ENCODE measurements around the gene CC2D2A.

Gene CC2D2A

DNA sequence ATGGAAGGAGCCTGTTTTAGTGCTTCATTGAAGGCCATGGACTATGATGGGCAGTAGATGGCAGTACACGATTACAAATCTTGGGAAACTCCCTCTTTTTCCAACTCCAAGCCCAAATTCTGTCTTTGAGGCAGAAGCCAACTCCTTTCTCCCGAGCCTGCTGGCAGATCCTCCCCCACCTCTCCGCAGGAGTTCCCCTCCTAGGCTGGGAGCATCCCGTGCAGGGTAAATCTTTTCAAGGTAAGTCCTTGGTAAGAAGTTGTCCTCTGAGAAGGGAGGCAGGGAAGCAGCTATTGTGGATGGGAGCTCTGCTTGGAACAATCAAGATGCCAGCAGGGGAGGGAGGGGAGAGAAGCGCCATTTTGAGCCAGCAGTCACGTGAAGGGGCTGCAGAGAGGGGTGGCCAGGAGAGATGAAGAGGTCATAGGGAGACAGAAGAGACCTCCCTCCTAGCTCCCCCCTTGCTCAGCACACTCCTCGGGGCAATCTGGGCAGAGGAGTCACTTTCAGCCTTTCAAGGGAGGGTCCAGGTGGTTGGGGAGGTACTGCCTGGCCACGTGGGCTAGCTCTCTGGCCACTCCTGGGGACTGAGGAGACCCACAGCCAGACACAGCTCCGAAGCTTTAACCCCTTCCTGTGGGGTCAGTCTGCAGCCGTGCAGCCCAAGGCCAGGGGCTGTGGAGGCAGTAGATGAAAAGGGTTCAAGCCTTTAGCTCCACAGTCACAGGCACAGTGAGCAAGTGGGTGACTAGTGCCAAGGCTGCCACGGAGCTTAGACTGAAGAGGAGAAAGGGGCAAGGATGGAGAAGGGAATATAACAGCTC is 9.6 kb downstream of the CC2D2A start:
- TF ChIP-seq ZFP30 (CRISPR knock-in tag; IDR thresholded peaks at IDR 0.05) (no peak), ZNF565 (CRISPR knock-in tag; conservative IDR thresholded peaks at IDR 0.05; ENCODE audit: low read depth) (no peak), ESRRG (CRISPR knock-in tag; IDR thresholded peaks at IDR 0.05) (no peak), ARNTL (CRISPR knock-in tag; IDR thresholded peaks at IDR 0.05; ENCODE audit: borderline replicate concordance, low read depth) (no peak), ZNF8 (CRISPR knock-in tag; IDR thresholded peaks at IDR 0.05) (no peak), TOX (CRISPR knock-in tag; IDR thresholded peaks at IDR 0.05; ENCODE audit: borderline replicate concordance) (no peak), RARB (CRISPR knock-in tag; IDR thresholded peaks at IDR 0.05) (no peak), TCF4 (CRISPR knock-in tag; IDR thresholded peaks at IDR 0.05; ENCODE audit: borderline replicate concordance) (no peak), ISL1 (CRISPR knock-in tag; IDR thresholded peaks at IDR 0.05) (no peak)
- TF ChIP-seq, protein P1, sequence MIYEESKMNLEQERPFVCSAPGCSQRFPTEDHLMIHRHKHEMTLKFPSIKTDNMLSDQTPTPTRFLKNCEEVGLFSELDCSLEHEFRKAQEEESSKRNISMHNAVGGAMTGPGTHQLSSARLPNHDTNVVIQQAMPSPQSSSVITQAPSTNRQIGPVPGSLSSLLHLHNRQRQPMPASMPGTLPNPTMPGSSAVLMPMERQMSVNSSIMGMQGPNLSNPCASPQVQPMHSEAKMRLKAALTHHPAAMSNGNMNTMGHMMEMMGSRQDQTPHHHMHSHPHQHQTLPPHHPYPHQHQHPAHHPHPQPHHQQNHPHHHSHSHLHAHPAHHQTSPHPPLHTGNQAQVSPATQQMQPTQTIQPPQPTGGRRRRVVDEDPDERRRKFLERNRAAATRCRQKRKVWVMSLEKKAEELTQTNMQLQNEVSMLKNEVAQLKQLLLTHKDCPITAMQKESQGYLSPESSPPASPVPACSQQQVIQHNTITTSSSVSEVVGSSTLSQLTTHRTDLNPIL (CRISPR knock-in tag; IDR thresholded peaks at IDR 0.05; ENCODE audit: low read depth), result no peak
- TF ChIP-seq, protein P2, sequence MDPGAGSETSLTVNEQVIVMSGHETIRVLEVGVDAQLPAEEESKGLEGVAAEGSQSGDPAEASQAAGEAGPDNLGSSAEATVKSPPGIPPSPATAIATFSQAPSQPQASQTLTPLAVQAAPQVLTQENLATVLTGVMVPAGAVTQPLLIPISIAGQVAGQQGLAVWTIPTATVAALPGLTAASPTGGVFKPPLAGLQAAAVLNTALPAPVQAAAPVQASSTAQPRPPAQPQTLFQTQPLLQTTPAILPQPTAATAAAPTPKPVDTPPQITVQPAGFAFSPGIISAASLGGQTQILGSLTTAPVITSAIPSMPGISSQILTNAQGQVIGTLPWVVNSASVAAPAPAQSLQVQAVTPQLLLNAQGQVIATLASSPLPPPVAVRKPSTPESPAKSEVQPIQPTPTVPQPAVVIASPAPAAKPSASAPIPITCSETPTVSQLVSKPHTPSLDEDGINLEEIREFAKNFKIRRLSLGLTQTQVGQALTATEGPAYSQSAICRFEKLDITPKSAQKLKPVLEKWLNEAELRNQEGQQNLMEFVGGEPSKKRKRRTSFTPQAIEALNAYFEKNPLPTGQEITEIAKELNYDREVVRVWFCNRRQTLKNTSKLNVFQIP (CRISPR knock-in tag; IDR thresholded peaks at IDR 0.05; ENCODE audit: borderline replicate concordance, low read depth), result no peak
- peak; percentile 93 for ATAC-seq

DNA sequence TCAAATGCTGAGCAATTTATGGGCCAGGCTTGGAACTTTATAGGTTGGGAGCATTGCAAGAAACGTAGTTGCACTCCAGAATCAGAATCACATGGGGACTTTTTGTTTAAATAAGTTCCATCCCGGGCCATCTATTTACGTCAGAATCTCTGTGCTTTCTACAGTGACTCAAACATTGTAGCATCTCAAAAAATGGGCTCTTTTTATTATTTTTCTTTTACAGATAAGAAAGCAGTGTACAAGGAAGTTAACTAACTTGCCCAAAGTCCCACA is 10.2 kb downstream of the CC2D2A start:
- ATAC-seq, result no peak

DNA sequence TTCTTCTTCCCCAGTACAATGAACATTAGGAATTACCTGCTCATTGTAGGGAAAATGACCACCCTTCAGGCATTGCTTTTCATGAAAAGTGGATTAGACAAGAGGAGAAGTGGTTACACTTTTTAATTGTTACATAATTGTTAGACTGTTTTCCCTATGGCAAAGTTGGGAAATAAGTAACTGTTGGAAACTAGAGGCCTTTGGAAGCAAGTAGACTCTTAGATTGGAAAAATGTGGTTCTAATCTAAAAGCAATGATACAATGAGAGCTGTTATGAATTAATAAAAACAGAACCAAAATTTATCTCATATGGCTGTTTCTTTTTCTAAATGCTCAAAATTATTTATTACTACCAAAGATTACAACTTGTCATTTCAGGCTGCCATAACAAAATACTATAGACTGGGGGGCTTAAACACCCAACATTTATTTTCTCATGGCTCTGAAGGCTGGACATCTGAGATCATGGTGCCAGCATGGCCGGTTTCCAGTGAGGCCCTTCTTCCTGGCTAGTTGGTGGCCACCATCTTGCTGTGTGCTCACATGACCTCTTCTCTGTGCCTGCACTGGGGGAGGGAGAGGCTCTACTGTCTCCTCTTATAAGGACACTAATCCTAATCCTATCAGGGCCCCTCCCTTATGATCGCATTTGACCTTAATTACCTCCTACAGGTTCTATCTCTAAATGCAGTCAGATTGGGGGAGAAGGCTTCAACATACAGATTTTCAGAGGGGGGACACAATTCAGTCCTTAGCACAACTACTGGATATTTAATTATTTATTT is 12.5 kb downstream of the CC2D2A start:
- TF ChIP-seq, protein P3, sequence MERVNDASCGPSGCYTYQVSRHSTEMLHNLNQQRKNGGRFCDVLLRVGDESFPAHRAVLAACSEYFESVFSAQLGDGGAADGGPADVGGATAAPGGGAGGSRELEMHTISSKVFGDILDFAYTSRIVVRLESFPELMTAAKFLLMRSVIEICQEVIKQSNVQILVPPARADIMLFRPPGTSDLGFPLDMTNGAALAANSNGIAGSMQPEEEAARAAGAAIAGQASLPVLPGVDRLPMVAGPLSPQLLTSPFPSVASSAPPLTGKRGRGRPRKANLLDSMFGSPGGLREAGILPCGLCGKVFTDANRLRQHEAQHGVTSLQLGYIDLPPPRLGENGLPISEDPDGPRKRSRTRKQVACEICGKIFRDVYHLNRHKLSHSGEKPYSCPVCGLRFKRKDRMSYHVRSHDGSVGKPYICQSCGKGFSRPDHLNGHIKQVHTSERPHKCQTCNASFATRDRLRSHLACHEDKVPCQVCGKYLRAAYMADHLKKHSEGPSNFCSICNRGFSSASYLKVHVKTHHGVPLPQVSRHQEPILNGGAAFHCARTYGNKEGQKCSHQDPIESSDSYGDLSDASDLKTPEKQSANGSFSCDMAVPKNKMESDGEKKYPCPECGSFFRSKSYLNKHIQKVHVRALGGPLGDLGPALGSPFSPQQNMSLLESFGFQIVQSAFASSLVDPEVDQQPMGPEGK (CRISPR knock-in tag; IDR thresholded peaks at IDR 0.05; ENCODE audit: borderline replicate concordance), result no peak
- no peak for TF ChIP-seq ZFP3 (CRISPR knock-in tag; IDR thresholded peaks at IDR 0.05)
- no peak for TF ChIP-seq ZC3H10 (CRISPR knock-in tag; IDR thresholded peaks at IDR 0.05)
- TF ChIP-seq ISL1 (CRISPR knock-in tag; IDR thresholded peaks at IDR 0.05), result no peak
- TF ChIP-seq, protein P1 (CRISPR knock-in tag; IDR thresholded peaks at IDR 0.05; ENCODE audit: low read depth), result no peak
- no peak for TF ChIP-seq CSDC2 (CRISPR knock-in tag; IDR thresholded peaks at IDR 0.05)
- no peak for TF ChIP-seq ZNF565 (CRISPR knock-in tag; conservative IDR thresholded peaks at IDR 0.05; ENCODE audit: low read depth)
- TF ChIP-seq OSR1 (CRISPR knock-in tag; IDR thresholded peaks at IDR 0.05), result no peak
- TF ChIP-seq ZNF70 (CRISPR knock-in tag; IDR thresholded peaks at IDR 0.05), result no peak
- TF ChIP-seq, protein P2 (CRISPR knock-in tag; IDR thresholded peaks at IDR 0.05; ENCODE audit: borderline replicate concordance, low read depth), result no peak
- no peak for TF ChIP-seq ARNTL (CRISPR knock-in tag; IDR thresholded peaks at IDR 0.05; ENCODE audit: borderline replicate concordance, low read depth)
- TF ChIP-seq, protein P4, sequence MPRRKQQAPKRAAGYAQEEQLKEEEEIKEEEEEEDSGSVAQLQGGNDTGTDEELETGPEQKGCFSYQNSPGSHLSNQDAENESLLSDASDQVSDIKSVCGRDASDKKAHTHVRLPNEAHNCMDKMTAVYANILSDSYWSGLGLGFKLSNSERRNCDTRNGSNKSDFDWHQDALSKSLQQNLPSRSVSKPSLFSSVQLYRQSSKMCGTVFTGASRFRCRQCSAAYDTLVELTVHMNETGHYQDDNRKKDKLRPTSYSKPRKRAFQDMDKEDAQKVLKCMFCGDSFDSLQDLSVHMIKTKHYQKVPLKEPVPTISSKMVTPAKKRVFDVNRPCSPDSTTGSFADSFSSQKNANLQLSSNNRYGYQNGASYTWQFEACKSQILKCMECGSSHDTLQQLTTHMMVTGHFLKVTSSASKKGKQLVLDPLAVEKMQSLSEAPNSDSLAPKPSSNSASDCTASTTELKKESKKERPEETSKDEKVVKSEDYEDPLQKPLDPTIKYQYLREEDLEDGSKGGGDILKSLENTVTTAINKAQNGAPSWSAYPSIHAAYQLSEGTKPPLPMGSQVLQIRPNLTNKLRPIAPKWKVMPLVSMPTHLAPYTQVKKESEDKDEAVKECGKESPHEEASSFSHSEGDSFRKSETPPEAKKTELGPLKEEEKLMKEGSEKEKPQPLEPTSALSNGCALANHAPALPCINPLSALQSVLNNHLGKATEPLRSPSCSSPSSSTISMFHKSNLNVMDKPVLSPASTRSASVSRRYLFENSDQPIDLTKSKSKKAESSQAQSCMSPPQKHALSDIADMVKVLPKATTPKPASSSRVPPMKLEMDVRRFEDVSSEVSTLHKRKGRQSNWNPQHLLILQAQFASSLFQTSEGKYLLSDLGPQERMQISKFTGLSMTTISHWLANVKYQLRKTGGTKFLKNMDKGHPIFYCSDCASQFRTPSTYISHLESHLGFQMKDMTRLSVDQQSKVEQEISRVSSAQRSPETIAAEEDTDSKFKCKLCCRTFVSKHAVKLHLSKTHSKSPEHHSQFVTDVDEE (CRISPR knock-in tag; IDR thresholded peaks at IDR 0.05), result no peak
- no peak for ATAC-seq

More for the DNA sequence above, 10.2 kb downstream of the CC2D2A start:
- TF ChIP-seq ZFP30 (CRISPR knock-in tag; IDR thresholded peaks at IDR 0.05) (no peak), CSDC2 (CRISPR knock-in tag; IDR thresholded peaks at IDR 0.05) (no peak), ZFP3 (CRISPR knock-in tag; IDR thresholded peaks at IDR 0.05) (no peak)

Data from SK-N-SH treated with all-trans-retinoic acid at 6 μM for 48 hours (cell line).